Activated CD8-positive, alpha-beta memory T cell treated with anti-CD3 and anti-CD28 coated beads, Interleukin-2, amount 50 U/mL, for 1 hour (primary cell): ENCODE data around the gene RIPPLY1.

Source experiments
- DNase-seq: peaks from one replicate; pipeline ENCODE4 v3.0.0-alpha.2; 2020; ENCODE audit errors: extremely low read depth

Gene RIPPLY1, protein sequence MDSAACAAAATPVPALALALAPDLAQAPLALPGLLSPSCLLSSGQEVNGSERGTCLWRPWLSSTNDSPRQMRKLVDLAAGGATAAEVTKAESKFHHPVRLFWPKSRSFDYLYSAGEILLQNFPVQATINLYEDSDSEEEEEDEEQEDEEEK

GRCh38 chrX:106903291-106903824 lies at the start of gene RIPPLY1:
Gene RIPPLY1 (minus strand): TSS chrX:106903341. CDS start chrX:106903287, 54 bp downstream.
- DNase-seq: no peak

DNA sequence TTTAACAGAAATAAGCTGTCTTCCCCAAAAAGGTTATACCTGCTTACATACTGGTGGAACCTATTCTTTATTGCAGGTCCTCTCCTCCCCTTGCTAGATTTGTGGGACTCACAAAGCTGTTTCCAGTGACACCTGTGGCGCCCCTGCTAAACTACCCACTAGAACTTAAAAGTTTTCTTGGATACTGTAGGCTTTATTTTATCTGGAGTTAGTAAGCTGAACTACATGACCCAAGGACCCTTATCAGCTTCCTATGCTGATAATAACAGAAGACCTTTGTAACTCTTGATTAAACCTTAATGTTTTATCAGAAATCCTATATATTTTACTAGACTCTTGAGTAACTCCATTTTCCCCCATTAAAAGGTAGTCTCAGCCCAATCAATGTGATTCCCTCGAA lies 49.4 kb upstream of the RIPPLY1 start:
- no peak for DNase-seq

- no peak for DNase-seq
These were observed 48.9 kb upstream of the RIPPLY1 start for GRCh38 chrX:106952089-106952488.

- no peak for DNase-seq
These were observed 48.1 kb upstream of the RIPPLY1 start for GRCh38 chrX:106951230-106951629.

GRCh38 chrX:106950381-106950780 lies 47.2 kb upstream of the RIPPLY1 start:
- DNase-seq: no peak

- no peak for DNase-seq
These were observed 46.2 kb upstream of the RIPPLY1 start for GRCh38 chrX:106949366-106949765.

DNA sequence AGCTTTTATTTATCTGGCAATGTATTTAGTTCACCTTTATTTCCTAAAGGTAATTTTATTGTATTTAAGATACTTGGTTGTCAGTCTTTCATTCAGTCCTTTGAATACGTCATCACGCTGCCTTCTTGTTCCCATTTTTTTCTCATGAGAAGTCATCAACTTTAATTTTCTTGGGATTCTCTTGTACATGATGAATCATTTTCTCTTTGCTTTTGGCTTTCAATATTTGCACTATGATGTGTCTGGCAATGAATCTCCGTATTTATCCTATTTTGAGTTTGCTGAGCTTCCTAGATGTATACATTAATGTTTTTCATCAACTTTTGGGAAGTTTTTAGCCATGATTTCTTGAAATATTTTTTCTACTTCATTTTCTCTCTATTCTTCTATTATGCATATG lies 45.5 kb upstream of the RIPPLY1 start:
- no peak for DNase-seq

- DNase-seq: no peak
These were observed 43.3 kb upstream of the RIPPLY1 start for GRCh38 chrX:106946464-106946863.

- DNase-seq: no peak
These were observed 36.9 kb upstream of the RIPPLY1 start for GRCh38 chrX:106940068-106940467.

- no peak for DNase-seq
These were observed 36.4 kb upstream of the RIPPLY1 start for GRCh38 chrX:106939566-106939965.

- no peak for DNase-seq
These were observed 33.1 kb upstream of the RIPPLY1 start for GRCh38 chrX:106936246-106936645.

DNA sequence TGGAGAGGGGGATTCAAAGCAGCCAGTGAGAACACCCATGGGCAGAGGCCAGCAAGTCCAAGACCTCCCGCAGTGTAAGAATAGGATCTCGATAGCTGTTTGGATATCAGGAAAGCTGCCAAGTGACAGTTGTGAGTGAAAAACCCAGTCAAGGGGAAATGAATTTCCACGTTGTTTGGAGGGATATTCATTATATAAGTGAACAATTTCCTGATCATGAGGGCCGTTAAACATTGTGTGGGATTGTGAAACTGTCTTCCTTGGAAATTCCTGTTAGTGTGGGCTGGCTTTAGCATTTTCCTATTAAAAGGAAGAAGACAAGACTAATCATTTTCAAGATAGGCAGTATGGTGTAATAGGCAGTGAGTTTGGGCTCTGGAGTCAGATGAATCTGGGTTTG lies 32.0 kb upstream of the RIPPLY1 start:
- DNase-seq: no peak

- no peak for DNase-seq
These were observed 30.4 kb upstream of the RIPPLY1 start for GRCh38 chrX:106933538-106933961.

GRCh38 chrX:106932960-106933537 lies 29.9 kb upstream of the RIPPLY1 start:
- no peak for DNase-seq

DNA sequence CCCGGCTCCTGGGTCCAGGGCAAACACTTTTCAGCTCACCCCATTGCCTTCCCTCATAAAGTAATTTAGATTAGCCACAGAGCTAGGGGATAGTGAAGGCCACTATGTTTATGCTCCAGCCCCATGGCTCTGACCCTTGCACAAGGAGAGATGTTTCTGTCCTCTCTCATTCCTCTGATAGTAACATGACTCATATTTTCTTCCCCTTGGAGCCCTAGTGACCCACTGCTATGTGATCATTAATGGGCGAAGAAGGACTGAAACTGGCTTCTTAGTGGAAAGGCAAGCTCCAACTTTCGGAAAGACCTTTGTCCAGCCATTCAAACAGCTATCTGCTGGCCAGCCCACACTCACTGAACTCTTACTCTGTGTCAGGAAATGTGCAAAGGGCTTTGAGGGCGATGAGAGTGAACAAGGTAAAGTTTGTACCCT lies 29.4 kb upstream of the RIPPLY1 start:
- no peak for DNase-seq

DNA sequence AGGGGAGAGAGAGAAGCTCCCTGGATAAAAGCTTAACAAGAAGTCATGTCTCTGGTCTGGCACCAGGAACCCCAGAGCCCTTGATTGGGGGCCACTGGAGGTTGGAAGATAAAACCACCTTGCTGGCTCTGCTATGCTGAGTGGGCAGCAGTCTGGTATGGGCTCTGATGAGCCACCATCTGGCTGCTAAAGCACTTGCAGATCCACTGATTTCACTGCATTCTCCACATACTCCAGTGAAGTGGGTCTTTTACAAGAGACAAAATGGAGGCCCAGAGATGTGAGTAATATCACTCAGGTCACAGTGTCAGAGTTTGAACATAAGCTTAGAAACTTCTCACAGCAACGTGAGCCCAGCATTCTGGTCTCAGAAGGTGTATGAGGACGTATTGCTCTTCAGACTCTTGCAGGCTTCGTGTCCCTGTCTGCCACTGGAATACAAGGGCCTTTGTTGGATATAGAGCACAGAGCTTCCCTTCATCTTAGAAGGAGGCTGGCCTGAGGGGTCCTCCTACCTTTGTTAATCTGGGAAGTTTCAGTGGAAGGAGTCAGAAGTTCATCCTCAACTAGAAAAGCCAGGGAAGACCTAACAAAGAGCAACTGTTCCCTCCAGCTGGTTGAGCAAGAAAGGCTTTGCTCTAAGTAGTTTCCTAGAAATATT lies 28.8 kb upstream of the RIPPLY1 start:
- DNase-seq: no peak

GRCh38 chrX:106928227-106928626 lies 25.1 kb upstream of the RIPPLY1 start:
- no peak for DNase-seq

DNA sequence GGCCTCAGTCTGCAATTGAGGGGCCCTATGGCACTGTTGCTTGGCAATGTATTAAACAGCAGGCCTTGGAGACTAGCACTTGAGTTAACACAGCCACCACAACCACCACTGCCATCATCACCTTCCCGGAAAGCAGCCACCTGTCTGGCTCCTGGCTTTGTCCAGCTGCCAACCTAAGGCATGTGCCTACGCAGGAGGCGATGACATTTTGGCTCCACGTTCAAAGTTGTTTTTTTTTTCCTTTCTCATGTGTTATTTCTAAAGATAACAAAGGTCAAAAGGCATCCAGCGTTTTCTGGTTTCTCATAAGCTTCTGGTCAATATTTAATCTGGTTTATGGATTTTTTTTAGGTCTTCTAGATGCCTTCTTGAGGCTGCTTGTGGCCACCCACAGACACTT lies 24.6 kb upstream of the RIPPLY1 start:
- DNase-seq: no peak

GRCh38 chrX:106927023-106927422 lies 23.9 kb upstream of the RIPPLY1 start:
- DNase-seq: no peak

DNA sequence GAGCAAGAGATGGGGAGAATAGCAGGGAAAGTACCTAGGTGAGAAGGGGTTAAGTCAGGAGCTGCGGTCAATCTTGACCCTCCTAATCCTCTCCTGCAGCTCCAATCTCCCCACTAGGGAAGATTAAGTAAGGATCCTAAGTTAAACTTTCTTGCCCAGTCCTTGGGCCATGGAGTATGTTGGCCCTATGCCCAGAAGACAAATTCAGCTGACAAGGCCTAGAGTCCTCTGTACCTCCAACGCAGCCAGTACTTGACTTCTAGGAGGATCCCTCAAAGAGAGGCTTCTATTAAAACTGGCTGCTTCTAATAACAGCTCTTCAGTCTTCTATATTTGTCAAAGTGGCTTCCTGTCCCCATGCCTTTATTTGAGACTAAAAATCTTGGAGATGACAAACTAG lies 18.5 kb upstream of the RIPPLY1 start:
- no peak for DNase-seq

DNA sequence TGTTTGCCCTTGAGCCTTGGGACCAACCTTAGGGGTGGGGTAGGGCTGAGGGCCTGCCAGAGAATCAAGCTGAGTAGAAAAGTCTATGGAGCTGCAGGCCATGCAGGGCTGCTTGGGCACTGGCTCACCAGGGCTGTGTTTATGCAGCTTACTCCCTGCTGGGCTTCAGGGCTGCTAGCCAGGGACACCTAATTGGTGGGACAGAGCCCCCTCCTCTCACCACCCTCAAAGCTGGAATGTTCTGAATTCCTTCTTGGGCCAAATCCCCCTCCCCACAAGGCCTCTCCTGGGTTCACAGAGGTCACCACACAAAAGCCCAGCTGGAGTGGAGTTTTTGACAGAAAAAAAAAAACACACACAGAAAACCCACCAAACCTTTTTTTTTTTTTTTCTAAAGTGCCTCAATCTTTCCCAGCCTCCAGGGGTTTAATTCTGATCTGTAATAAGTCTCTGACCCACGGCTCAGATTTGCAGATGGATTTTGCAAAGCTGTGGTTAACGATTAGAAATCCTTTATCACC lies 16.9 kb upstream of the RIPPLY1 start, which contains the start of gene CLDN2:
CLDN2 (plus strand) TSS at position 471 of the 521 bp plus-strand sequence. CDS start 7,827 bp downstream, outside the sequence.
- no peak for DNase-seq

DNA sequence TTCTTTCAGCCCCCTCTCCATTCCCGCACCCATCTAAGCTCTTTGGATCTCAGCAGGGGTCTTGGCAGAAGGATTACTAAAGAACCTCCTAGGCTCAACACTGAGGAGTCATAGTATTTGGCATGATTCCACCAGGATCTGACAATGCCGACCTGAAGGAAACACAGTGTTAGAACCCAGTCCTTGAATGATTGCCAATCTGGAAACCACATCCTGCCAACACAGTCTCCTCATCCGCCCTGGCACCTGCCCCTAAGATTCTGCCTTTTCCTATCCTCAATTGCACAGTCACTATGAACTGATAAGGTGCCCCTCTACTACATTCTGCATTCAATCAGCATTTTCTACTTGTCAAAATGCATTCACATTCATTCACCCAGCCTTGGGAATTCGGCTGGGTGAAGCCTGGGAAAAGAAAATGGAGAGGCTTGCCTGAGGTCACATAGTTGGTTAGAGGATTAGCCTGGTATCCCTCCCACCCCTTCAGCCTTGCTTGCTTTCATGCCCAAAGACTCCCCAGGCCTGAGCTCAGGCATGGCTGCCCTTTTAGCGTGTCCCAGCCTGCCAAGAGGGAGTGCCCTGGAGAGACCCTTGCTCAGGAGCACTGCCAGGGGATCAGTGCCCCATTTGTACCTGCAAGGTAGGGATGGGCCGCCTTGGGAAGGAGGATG lies 14.8 kb upstream of the RIPPLY1 start:
- no peak for DNase-seq
